AG04450 (cell line): ENCODE results near the gene MEIG1. TPM values are rescaled to one million over a fixed set of nuclear protein-coding genes. Genes with fewer than 3 reads are reported as not detected.

Source experiments
- CTCF ChIA-PET: fragments of 300-600, 350-600 bp; formaldehyde crosslinking; extraction: SDS; loops from one replicate; lab custom pipeline; 2022; ENCODE audit warnings: antibody characterized with exemption, inconsistent platforms; lab: Charles Lee
- POLR2A ChIA-PET: fragments of 350-600 bp; formaldehyde crosslinking; extraction: SDS; loops from one replicate; lab custom pipeline; 2021; ENCODE audit warnings: antibody characterized with exemption, inconsistent platforms; lab: Yijun Ruan, JAX
- DNase-seq: peaks from one replicate; pipeline ENCODE4 v3.0.0-alpha.2; 2011; ENCODE audit warnings: low read depth, low spot score
- H3K27ac ChIP-seq: one replicate; pipeline ENCODE4 v1.5.1; 2012; ENCODE audit warnings: low read depth, low read length, control low read depth
- H3K27me3 ChIP-seq: one replicate; pipeline ENCODE4 v1.6.0; 2012; ENCODE audit warnings: low read length; ENCODE audit not compliant: control insufficient read depth, insufficient read depth
- H3K4me3 ChIP-seq: 2 replicates; pipeline ENCODE4 v1.5.1; 2011; ENCODE audit warnings: mild to moderate bottlenecking, low read depth, low read length, control low read depth
- H3K9me3 ChIP-seq: 2 replicates; pipeline ENCODE4 v1.5.1; 2012; ENCODE audit warnings: low read length; ENCODE audit not compliant: control insufficient read depth, insufficient read depth
- polyA plus RNA-seq: library from polyadenylated mRNA; depleted of rRNA; stranded (reverse); fragments of >200 nt; gene quantifications from 2 replicates; pipeline ENCODE4 v1.2.3, GENCODE V29; 2011
- TF ChIP-seq, protein P1 (sequence below): IDR thresholded peaks from 2 replicates; pipeline ENCODE4 v1.5.1; 2011; ENCODE audit warnings: low read depth, low read length, control low read depth, inconsistent platforms

The MEIG1 gene
- polyA plus RNA-seq, 1 experiment = 0.21 TPM

DNA sequence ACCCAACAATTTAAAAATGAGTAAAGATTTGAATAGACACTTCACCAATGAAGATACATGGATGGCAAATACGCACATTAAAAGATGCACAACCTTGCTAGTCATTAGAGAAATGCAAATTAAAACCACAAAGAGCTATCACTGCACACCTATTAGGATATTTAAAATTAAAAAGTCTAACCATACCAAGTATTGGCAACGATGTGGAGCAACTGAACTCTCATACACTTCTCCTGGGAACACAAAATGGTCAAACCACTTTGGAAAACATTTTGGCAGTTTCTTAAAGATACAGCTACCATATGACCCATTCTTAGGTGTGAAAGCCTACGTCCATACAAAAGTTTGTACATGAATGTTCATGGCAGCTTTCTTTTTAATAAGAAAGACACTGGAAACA is 41.4 kb upstream of the MEIG1 start:
- TF ChIP-seq, protein P1, sequence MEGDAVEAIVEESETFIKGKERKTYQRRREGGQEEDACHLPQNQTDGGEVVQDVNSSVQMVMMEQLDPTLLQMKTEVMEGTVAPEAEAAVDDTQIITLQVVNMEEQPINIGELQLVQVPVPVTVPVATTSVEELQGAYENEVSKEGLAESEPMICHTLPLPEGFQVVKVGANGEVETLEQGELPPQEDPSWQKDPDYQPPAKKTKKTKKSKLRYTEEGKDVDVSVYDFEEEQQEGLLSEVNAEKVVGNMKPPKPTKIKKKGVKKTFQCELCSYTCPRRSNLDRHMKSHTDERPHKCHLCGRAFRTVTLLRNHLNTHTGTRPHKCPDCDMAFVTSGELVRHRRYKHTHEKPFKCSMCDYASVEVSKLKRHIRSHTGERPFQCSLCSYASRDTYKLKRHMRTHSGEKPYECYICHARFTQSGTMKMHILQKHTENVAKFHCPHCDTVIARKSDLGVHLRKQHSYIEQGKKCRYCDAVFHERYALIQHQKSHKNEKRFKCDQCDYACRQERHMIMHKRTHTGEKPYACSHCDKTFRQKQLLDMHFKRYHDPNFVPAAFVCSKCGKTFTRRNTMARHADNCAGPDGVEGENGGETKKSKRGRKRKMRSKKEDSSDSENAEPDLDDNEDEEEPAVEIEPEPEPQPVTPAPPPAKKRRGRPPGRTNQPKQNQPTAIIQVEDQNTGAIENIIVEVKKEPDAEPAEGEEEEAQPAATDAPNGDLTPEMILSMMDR = no peak
- ChIA-PET POLR2A (no interaction called here), CTCF (no interaction called here)
- DNase-seq = no peak
- Histone ChIP-seq H3K9me3 (peaks cover 4% of the 10 kb centered on the region; the same call in 1 of the 2 replicates), H3K27ac (no peak overlapping the region), H3K4me3 (no peak overlapping the region), H3K27me3 (no peaks in the 10 kb centered on the region)

DNA sequence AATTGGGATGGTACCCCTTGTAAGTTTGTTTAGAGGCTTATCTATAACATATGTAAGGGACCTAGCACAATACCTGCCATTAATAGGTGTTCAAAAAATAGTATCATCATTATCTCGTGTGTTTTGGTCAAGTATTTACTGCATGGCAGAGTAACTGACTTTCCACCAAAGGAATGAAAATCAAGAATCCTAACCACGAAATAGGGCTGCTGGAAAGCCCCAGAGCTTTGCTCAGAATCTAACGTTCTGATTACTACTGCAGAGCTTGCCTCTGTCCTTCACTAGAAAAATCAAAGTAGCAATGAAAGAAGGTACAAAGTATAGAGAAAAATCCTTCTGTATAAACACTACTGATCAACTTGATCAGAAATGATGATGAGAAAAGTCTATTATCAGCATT is 40.2 kb upstream of the MEIG1 start:
- no peak for DNase-seq
- ChIA-PET POLR2A (no interaction called here), CTCF (no interaction called here)
- Histone ChIP-seq H3K27ac (no peak overlapping the region), H3K27me3 (no peaks in the 10 kb centered on the region), H3K9me3 (peaks cover 4% of the 10 kb centered on the region; the same call in 1 of the 2 replicates), H3K4me3 (no peak overlapping the region)
- TF ChIP-seq, protein P1 = no peak

DNA sequence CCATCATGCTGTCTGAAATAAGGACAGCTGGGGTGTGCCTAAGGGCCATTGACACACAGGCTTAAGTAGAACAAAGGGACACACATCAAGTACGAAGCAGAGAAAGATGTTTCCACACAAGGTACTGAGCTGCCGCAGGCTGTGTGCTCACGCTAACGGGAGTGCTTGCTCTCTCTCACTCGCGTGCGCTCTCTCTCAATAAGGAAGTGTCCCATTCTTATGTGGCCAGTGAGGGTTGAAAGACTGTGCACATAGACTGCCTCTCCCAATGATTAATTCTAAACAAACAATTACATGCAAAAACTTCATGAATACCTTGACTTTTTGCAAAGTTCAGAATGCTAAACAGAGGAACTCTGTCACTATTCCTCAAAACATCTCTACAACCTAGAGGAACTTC is 35.2 kb upstream of the MEIG1 start:
- H3K27me3 ChIP-seq = no peaks in the 10 kb centered on the region
- no peak overlapping the region for H3K4me3 ChIP-seq
- CTCF ChIA-PET = no interaction called here
- H3K27ac ChIP-seq = no peak overlapping the region
- POLR2A ChIA-PET = interaction anchor here (0.6 kb wide), 1 partner anchor 22 kb away, joined by 3 read pairs; no protein-coding TSS in a partner anchor
- DNase-seq = no peak
- TF ChIP-seq, protein P1 = no peak
- H3K9me3 ChIP-seq = no peaks in the 10 kb centered on the region

DNA sequence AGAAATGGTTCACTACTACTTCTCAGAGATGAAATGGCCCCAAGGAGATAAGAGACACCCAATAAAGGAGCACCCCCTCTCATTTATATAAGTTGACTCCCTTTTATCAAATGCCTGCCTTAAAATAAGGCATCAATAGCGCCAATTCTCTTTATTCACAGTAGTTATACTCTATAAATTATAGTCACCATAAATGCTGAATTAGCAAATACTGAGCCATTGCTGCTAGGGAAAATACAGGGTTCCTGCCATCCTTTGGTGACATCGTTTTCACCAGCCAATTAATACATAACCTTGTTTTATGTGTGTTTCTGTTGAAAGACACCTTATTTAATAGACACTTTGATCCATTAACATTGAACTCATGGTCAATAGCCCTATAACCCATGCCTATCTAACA is 33.9 kb upstream of the MEIG1 start:
- H3K27me3 ChIP-seq = no peaks in the 10 kb centered on the region
- TF ChIP-seq, protein P1 = no peak
- no peaks in the 10 kb centered on the region for H3K9me3 ChIP-seq
- DNase-seq = no peak
- no peak overlapping the region for H3K27ac ChIP-seq
- no peak overlapping the region for H3K4me3 ChIP-seq
- ChIA-PET POLR2A (no interaction called here), CTCF (no interaction called here)

DNA sequence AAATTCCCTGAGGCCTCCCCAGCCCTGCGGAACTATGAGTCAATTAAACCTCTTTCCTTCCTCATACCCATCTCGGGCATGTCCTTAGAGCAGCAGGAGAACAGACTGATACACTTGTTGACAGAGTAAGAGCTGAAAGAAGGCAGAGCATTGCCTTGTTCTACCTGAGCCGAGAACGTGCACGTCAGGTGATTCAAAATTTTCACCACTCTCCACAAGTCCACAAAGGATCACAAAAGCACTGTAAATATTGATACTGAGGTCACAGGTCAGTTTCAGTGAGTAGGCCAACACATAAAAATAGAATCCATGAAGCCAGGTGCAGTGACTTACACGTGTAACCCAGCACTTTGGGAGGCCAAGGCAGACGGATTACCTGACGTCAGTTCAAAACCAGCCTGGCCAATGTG is 33.1 kb upstream of the MEIG1 start:
- H3K27me3 ChIP-seq = no peaks in the 10 kb centered on the region
- H3K9me3 ChIP-seq = no peaks in the 10 kb centered on the region
- no peak overlapping the region for H3K27ac ChIP-seq
- TF ChIP-seq, protein P1 = no peak
- no peak overlapping the region for H3K4me3 ChIP-seq
- CTCF ChIA-PET = no interaction called here
- DNase-seq = no peak
- POLR2A ChIA-PET = no interaction called here
